HCT116 (cell line): ENCODE data around the gene MYL3. TPM values are rescaled to one million over a fixed set of nuclear protein-coding genes. Genes with fewer than 3 reads are reported as not detected.
A peak's percentile ranks its signal among the peaks of the same experiment; 100 is the strongest.

Source experiments
- ATAC-seq: fragments of 200-7000 bp; cut with Tn5 transposase; 2 replicates; pipeline ENCODE4 v1.9.1; 2020; ENCODE audit warnings: mild to moderate bottlenecking, moderate library complexity
- BruUV-seq: library from RNA; stranded (reverse); fragments of 400-500 nt; replicated peaks from 2 replicates; lab custom pipeline; 2021; lab: Mats Ljungman, UMichigan
- CTCF ChIA-PET: fragments of 300-600 bp; sonication (Branson Sonifier 250); formaldehyde crosslinking; loops from one replicate; lab custom pipeline; 2021; ENCODE audit warnings: antibody characterized with exemption; lab: Charles Lee
- POLR2A ChIA-PET: fragments of 300-600, 350-600 bp; sonication (Branson Sonifier 250); formaldehyde crosslinking; loops from one replicate; lab custom pipeline; 2021; ENCODE audit warnings: antibody characterized with exemption; lab: Charles Lee
- RAD21 ChIA-PET, 2 experiments: fragments of 300-600 bp; sonication (Branson Sonifier 250); formaldehyde crosslinking; loops; one replicate each; lab custom pipeline; 2023; ENCODE audit warnings: low total read pairs in 2 of 2; ENCODE audit not compliant: uncharacterized antibody in 2 of 2, unreplicated experiment in 2 of 2, low non-redundant PET in 1 of 2; lab: Charles Lee
- DNase-seq: peaks from one replicate; pipeline ENCODE4 v3.0.0-alpha.2; 2010; ENCODE audit warnings: low read depth, low spot score
- H2AFZ ChIP-seq: fragments of 200-600 bp; shearing (Covaris generic), sonication (generic); 2 replicates; pipeline ENCODE4 v1.6.1; 2017; ENCODE audit warnings: low read depth, mixed run types, mixed read lengths, antibody characterized with exemption, low read length; ENCODE audit not compliant: poor library complexity, severe bottlenecking
- H3K27ac ChIP-seq: 2 replicates; pipeline ENCODE4 v1.5.1; 2012; ENCODE audit warnings: low read depth, low read length
- H3K27me3 ChIP-seq: fragments of 200-600 bp; sonication (generic); 2 replicates; pipeline ENCODE4 v1.6.1; 2016; ENCODE audit warnings: mixed run types, low read length, mixed read lengths; ENCODE audit not compliant: insufficient read depth
- H3K36me3 ChIP-seq, 2 experiments: fragments of 200-500 bp in 1 of 2; fragments of 200-600 bp in 1 of 2; sonication (Bioruptor generic) in 1 of 2; sonication (generic) in 1 of 2; 2 replicates each; pipeline versions ENCODE4 v1.5.1 to v1.6.1; 2014 to 2016; ENCODE audit warnings: low read length in 2 of 2, inconsistent platforms in 1 of 2, mixed read lengths in 1 of 2, mixed run types in 1 of 2; ENCODE audit not compliant: insufficient read depth in 2 of 2, control insufficient read depth in 1 of 2
- H3K4me1 ChIP-seq, 2 experiments: fragments of 200-600 bp in 1 of 2; sonication (generic) in 1 of 2; 2 replicates each; pipeline versions ENCODE4 v1.5.1 to v1.6.1; 2012 to 2017; ENCODE audit warnings: low read length in 2 of 2, inconsistent platforms in 1 of 2, mild to moderate bottlenecking in 1 of 2, mixed read lengths in 1 of 2, mixed run types in 1 of 2, moderate library complexity in 1 of 2; ENCODE audit not compliant: insufficient read depth in 2 of 2, control insufficient read depth in 1 of 2
- H3K4me2 ChIP-seq: fragments of 200-600 bp; sonication (generic); 2 replicates; pipeline ENCODE4 v1.6.1; 2017; ENCODE audit warnings: mixed run types, low read length, mixed read lengths
- H3K4me3 ChIP-seq, 2 experiments: fragments of 200-600 bp in 1 of 2; sonication (generic) in 1 of 2; replicated peaks in 1 of 2; 2 replicates each; pipeline ENCODE4 v1.5.1; 2011 to 2016; ENCODE audit warnings: low read length in 2 of 2, control low read depth in 1 of 2, low read depth in 1 of 2, mild to moderate bottlenecking in 1 of 2, mixed read lengths in 1 of 2, mixed run types in 1 of 2
- H3K79me2 ChIP-seq: fragments of 200-600 bp; sonication (generic); 2 replicates; pipeline ENCODE4 v1.6.1; 2017; ENCODE audit warnings: mild to moderate bottlenecking, mixed run types, low read length, moderate library complexity, mixed read lengths; ENCODE audit not compliant: insufficient read depth
- H3K9ac ChIP-seq: fragments of 200-600 bp; sonication (generic); 2 replicates; pipeline ENCODE4 v1.6.1; 2016; ENCODE audit warnings: low read length, mixed read lengths
- H3K9me2 ChIP-seq: fragments of 200-600 bp; sonication (generic), shearing (Covaris generic); 2 replicates; pipeline ENCODE4 v1.6.1; 2017; ENCODE audit warnings: mixed run types, mild to moderate bottlenecking, moderate library complexity; ENCODE audit not compliant: insufficient read depth
- H3K9me3 ChIP-seq, 2 experiments: fragments of 200-500 bp in 1 of 2; fragments of 200-600 bp in 1 of 2; sonication (Bioruptor generic) in 1 of 2; sonication (generic) in 1 of 2; 2 replicates each; pipeline ENCODE4 v1.6.1; 2014 to 2017; ENCODE audit warnings: low read length in 2 of 2, mixed read lengths in 2 of 2, inconsistent platforms in 1 of 2, low read depth in 1 of 2, mild to moderate bottlenecking in 1 of 2, mixed run types in 1 of 2, moderate library complexity in 1 of 2; ENCODE audit not compliant: control insufficient read depth in 1 of 2, insufficient read depth in 1 of 2
- H4K20me1 ChIP-seq: fragments of 200-600 bp; sonication (generic), shearing (Covaris generic); 2 replicates; pipeline ENCODE4 v1.6.1; 2017; ENCODE audit warnings: mixed run types, mild to moderate bottlenecking, moderate library complexity; ENCODE audit not compliant: insufficient read depth
- CEBPB ChIP-seq: IDR thresholded peaks from 2 replicates; pipeline ENCODE4 v1.6.1; 2012; ENCODE audit warnings: low read depth
- EGR1 ChIP-seq: IDR thresholded peaks from 2 replicates; pipeline ENCODE4 v1.6.1; 2012; ENCODE audit warnings: low read depth
- ELF1 ChIP-seq: IDR thresholded peaks from 2 replicates; pipeline ENCODE4 v1.6.1; 2012; ENCODE audit warnings: low read depth, borderline replicate concordance
- EZH2 ChIP-seq: fragments of 200-600 bp; sonication (generic); IDR thresholded peaks from 2 replicates; pipeline ENCODE4 v1.6.1; 2017; ENCODE audit warnings: antibody characterized with exemption, mixed run types
- EZH2phosphoT487 ChIP-seq: fragments of 200-600 bp; IDR thresholded peaks from 2 replicates; pipeline ENCODE4 v1.6.1; 2018; ENCODE audit warnings: antibody characterized with exemption, borderline replicate concordance
- FOSL1 ChIP-seq: IDR thresholded peaks from 2 replicates; pipeline ENCODE4 v1.6.1; 2012; ENCODE audit warnings: low read depth
- POLR2A ChIP-seq: IDR thresholded peaks from 2 replicates; pipeline ENCODE4 v1.7.0; 2011; ENCODE audit warnings: borderline replicate concordance; ENCODE audit not compliant: insufficient read depth, insufficient read length; ENCODE audit errors: extremely low read depth
- SP1 ChIP-seq: IDR thresholded peaks from 2 replicates; pipeline ENCODE4 v1.6.1; 2012; ENCODE audit warnings: low read depth
- SRF ChIP-seq: IDR thresholded peaks from 2 replicates; pipeline ENCODE4 v1.6.1; 2012; ENCODE audit warnings: low read depth
- TCF7L2 ChIP-seq: IDR thresholded peaks from 2 replicates; pipeline ENCODE4 v1.7.0; 2011; ENCODE audit warnings: borderline replicate concordance, inconsistent platforms; ENCODE audit not compliant: insufficient read depth, insufficient read length; ENCODE audit errors: extremely low read depth
- YY1 ChIP-seq: IDR thresholded peaks from 2 replicates; pipeline ENCODE4 v1.6.1; 2011; ENCODE audit warnings: low read length, low read depth, moderate library complexity, mild to moderate bottlenecking; ENCODE audit not compliant: insufficient replicate concordance; ENCODE audit errors: extremely low read depth
- ZFX ChIP-seq: fragments of 450-650 bp; IDR thresholded peaks from 2 replicates; pipeline ENCODE4 v1.6.1; 2017
- ZNF274 ChIP-seq: fragments of 200-500 bp; sonication (Bioruptor generic); IDR thresholded peaks from 2 replicates; pipeline ENCODE4 v1.6.1; 2014; ENCODE audit warnings: mild to moderate bottlenecking, low read depth, low read length, inconsistent platforms
- intact Hi-C: fragments of 100-400 bp; cut with micrococcal nuclease; formaldehyde crosslinking; loops from 2 replicates; pipeline ENCODE4 v1.10.0; 2022
- total RNA-seq: library from RNA; stranded (reverse); gene quantifications from one replicate; pipeline ENCODE4 v1.2.1, GENCODE V29; 2021; ENCODE audit not compliant: unreplicated experiment
- TF ChIP-seq, protein P1 (sequence below): IDR thresholded peaks from 2 replicates; pipeline ENCODE4 v1.6.1; 2012
- TF ChIP-seq, protein P2 (sequence below): IDR thresholded peaks from 2 replicates; pipeline ENCODE4 v1.6.1; 2011; ENCODE audit warnings: mild to moderate bottlenecking, low read length, moderate library complexity; ENCODE audit not compliant: insufficient replicate concordance; ENCODE audit errors: extremely low read depth
- TF ChIP-seq, protein P3 (sequence below): IDR thresholded peaks from 2 replicates; pipeline ENCODE4 v1.6.1; 2012

The MYL3 gene
- total RNA-seq, 1 experiment from 2014 or later = not detected

DNA sequence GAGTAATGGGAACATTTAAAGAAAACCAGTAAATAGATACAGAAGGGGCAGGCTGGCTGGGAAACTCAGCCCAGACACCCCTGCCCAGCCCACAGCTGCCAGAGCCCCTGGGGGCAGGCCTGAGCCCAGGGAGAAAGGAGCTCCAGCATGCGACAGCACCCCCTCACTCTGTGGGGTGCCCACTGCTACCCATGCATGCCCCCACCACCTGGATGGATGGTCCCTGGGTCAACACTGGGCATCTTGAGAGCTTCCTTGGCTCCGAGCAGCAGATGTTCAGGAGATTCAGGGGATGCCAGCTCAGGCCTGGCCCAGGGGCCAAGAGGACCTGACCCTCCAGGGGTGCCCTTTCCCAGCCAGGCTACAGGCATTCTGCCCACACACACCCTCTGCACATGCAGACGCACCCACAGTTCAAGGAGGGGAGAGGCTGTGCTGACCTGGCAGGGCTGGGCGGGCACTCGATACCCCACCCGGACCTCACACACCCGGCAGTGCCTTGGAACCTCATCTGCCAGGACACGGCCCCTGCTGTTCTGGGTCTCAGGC, 45.8 kb upstream of the MYL3 start:
- H3K9ac ChIP-seq = no peak overlapping the region
- H3K4me3 ChIP-seq = no peak overlapping the region
- TF ChIP-seq, protein P1, sequence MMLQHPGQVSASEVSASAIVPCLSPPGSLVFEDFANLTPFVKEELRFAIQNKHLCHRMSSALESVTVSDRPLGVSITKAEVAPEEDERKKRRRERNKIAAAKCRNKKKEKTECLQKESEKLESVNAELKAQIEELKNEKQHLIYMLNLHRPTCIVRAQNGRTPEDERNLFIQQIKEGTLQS = no peak
- no peak for TF ChIP-seq ZNF274
- no peak for TF ChIP-seq FOSL1
- TF ChIP-seq, protein P2, sequence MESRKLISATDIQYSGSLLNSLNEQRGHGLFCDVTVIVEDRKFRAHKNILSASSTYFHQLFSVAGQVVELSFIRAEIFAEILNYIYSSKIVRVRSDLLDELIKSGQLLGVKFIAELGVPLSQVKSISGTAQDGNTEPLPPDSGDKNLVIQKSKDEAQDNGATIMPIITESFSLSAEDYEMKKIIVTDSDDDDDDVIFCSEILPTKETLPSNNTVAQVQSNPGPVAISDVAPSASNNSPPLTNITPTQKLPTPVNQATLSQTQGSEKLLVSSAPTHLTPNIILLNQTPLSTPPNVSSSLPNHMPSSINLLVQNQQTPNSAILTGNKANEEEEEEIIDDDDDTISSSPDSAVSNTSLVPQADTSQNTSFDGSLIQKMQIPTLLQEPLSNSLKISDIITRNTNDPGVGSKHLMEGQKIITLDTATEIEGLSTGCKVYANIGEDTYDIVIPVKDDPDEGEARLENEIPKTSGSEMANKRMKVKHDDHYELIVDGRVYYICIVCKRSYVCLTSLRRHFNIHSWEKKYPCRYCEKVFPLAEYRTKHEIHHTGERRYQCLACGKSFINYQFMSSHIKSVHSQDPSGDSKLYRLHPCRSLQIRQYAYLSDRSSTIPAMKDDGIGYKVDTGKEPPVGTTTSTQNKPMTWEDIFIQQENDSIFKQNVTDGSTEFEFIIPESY = no peak
- no peak for TF ChIP-seq CEBPB
- no peak for TF ChIP-seq POLR2A
- TF ChIP-seq ELF1 = no peak
- TF ChIP-seq SP1 = no peak
- TF ChIP-seq YY1 = no peak
- no peak for TF ChIP-seq EZH2
- no peak for TF ChIP-seq TCF7L2
- no peak for TF ChIP-seq SRF
- no peak for TF ChIP-seq EZH2phosphoT487
- TF ChIP-seq, protein P3, sequence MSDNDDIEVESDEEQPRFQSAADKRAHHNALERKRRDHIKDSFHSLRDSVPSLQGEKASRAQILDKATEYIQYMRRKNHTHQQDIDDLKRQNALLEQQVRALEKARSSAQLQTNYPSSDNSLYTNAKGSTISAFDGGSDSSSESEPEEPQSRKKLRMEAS = no peak
- TF ChIP-seq ZFX = no peak
- no peak for TF ChIP-seq EGR1
- RAD21 ChIA-PET = interaction anchor here (0.6 to 1.0 kb wide), 2 partner anchors 415 to 420 kb away, joined by 3 read pairs; no protein-coding TSS in a partner anchor
- POLR2A ChIA-PET = no interaction called here
- no peaks in the 10 kb centered on the region for H3K9me2 ChIP-seq
- no peaks in the 10 kb centered on the region for H3K9me3 ChIP-seq
- no peak overlapping the region for H3K27ac ChIP-seq
- no peaks in the 10 kb centered on the region for H3K27me3 ChIP-seq
- H3K79me2 ChIP-seq = no peaks in the 10 kb centered on the region
- H3K4me2 ChIP-seq = peak overlapping the region; percentile 30; the same call in 1 of the 2 replicates
- H4K20me1 ChIP-seq = no peaks in the 10 kb centered on the region
- CTCF ChIA-PET = interaction anchor here (0.8 to 1.8 kb wide), 11 partner anchors 8 to 531 kb away, joined by 3 to 11 read pairs (median 5); no protein-coding TSS in a partner anchor
- peaks cover 3 to 16% of the 10 kb centered on the region in 2 experiments; a peak in 3 of 4 replicates for H3K4me1 ChIP-seq
- BruUV-seq = no TSS peak
- peak; percentile 8 for ATAC-seq
- intact Hi-C loops = loop anchor here (1.0 to 2.0 kb wide), 3 partner anchors 42 to 246 kb away; no protein-coding TSS in a partner anchor
- H3K36me3 ChIP-seq = no peaks in the 10 kb centered on the region
- H2AFZ ChIP-seq = no peak overlapping the region
- no peak for DNase-seq
